ENCODE data around the gene SPTBN5.

- TF ChIP-seq CTCF (conservative IDR thresholded peaks at IDR 0.05; ENCODE audit: low read depth, low read length) (no peak), EZH2 (IDR thresholded peaks at IDR 0.05; ENCODE audit: borderline replicate concordance, low read depth, low read length, poor library complexity, severe bottlenecking) (no peak)
Observed at GRCh38 chr15:41885321-41885720, 8.5 kb downstream of the SPTBN5 start.

Measured in A673 (cell line).